Panc1 (cell line): Measurements from ENCODE around the gene GAS7. TPM values are rescaled to one million over a fixed set of nuclear protein-coding genes. Genes with fewer than 3 reads are reported as not detected.

Experiments used
- ATAC-seq: fragments of 200-7000 bp; cut with Tn5 transposase; 2 replicates; pipeline ENCODE4 v1.9.1; 2020; ENCODE audit warnings: mild to moderate bottlenecking, moderate library complexity
- BruUV-seq: library from RNA; stranded (reverse); fragments of 400-500 nt; replicated peaks from 2 replicates; lab custom pipeline; 2021; lab: Mats Ljungman, UMichigan
- CTCF ChIA-PET: fragments of 300-600 bp; sonication (Branson Sonifier 250); formaldehyde crosslinking; loops from one replicate; lab custom pipeline; 2022; ENCODE audit warnings: antibody characterized with exemption; lab: Charles Lee
- POLR2A ChIA-PET: fragments of 300-600 bp; sonication (Branson Sonifier 250); formaldehyde crosslinking; loops from one replicate; lab custom pipeline; 2022; ENCODE audit warnings: antibody characterized with exemption; lab: Charles Lee
- DNase-seq: peaks from one replicate; pipeline ENCODE4 v3.0.0-alpha.2; 2010; ENCODE audit warnings: low read depth, low spot score
- H3K27ac ChIP-seq: 2 replicates; pipeline ENCODE4 v1.5.1; 2011; ENCODE audit warnings: mild to moderate bottlenecking, low read length, inconsistent platforms
- H3K27me3 ChIP-seq: fragments of 200-500 bp; sonication (Bioruptor generic); 2 replicates; pipeline ENCODE4 v1.6.0; 2014; ENCODE audit warnings: low read length, inconsistent platforms; ENCODE audit not compliant: control insufficient read depth, insufficient read depth
- H3K36me3 ChIP-seq: fragments of 200-500 bp; sonication (Bioruptor generic); 2 replicates; pipeline ENCODE4 v1.5.1; 2014; ENCODE audit warnings: inconsistent platforms, mild to moderate bottlenecking, low read length, moderate library complexity; ENCODE audit not compliant: control insufficient read depth, insufficient read depth
- H3K4me1 ChIP-seq: 2 replicates; pipeline ENCODE4 v1.5.1; 2011; ENCODE audit warnings: inconsistent platforms, mild to moderate bottlenecking, low read length, moderate library complexity; ENCODE audit not compliant: control insufficient read depth, insufficient read depth
- H3K4me3 ChIP-seq, 2 experiments: 2 replicates each; pipeline ENCODE4 v1.5.1; 2011 to 2012; ENCODE audit warnings: low read depth in 2 of 2, low read length in 2 of 2, mild to moderate bottlenecking in 2 of 2, inconsistent platforms in 1 of 2, moderate library complexity in 1 of 2
- H3K9me3 ChIP-seq: fragments of 200-500 bp; sonication (Bioruptor generic); 2 replicates; pipeline ENCODE4 v1.5.1; 2014; ENCODE audit warnings: low read depth, mild to moderate bottlenecking, inconsistent platforms, low read length, moderate library complexity; ENCODE audit not compliant: control insufficient read depth, insufficient read depth
- CTCF ChIP-seq: fragments of 450-650 bp; IDR thresholded peaks from 2 replicates; pipeline ENCODE4 v1.5.1; 2017; ENCODE audit warnings: mild to moderate bottlenecking
- POLR2AphosphoS5 ChIP-seq: IDR thresholded peaks from 2 replicates; pipeline ENCODE4 v1.6.1; 2012; ENCODE audit warnings: mild to moderate bottlenecking, low read depth, low read length, moderate library complexity
- REST ChIP-seq, 2 experiments: IDR thresholded peaks; 2 replicates each; pipeline ENCODE4 v1.6.1; 2011 to 2012; ENCODE audit warnings: low read depth in 2 of 2, control low read depth in 1 of 2, low read length in 1 of 2, mild to moderate bottlenecking in 1 of 2, moderate library complexity in 1 of 2; ENCODE audit not compliant: insufficient read depth in 1 of 2
- SIN3A ChIP-seq: IDR thresholded peaks from 2 replicates; pipeline ENCODE4 v1.6.1; 2012; ENCODE audit warnings: low read depth, mild to moderate bottlenecking, low read length, moderate library complexity, borderline replicate concordance; ENCODE audit not compliant: insufficient read depth
- TCF7L2 ChIP-seq: IDR thresholded peaks from 2 replicates; pipeline ENCODE4 v1.6.1; 2011; ENCODE audit warnings: mild to moderate bottlenecking, low read depth, low read length, inconsistent platforms
- in situ Hi-C: cut with HindIII; loops from 2 replicates; pipeline ENCODE4 v1.10.0; 2016; ENCODE audit warnings: low sequenced_read_pairs, low pct_unique_long_range_greater_than_20kb
- intact Hi-C: fragments of 100-400 bp; cut with micrococcal nuclease; formaldehyde crosslinking; loops from one replicate; pipeline ENCODE4 v1.10.0; 2022; ENCODE audit not compliant: unreplicated experiment
- total RNA-seq: library from RNA; stranded (reverse); gene quantifications from one replicate; pipeline ENCODE4 v1.2.1, GENCODE V29; 2021; ENCODE audit not compliant: unreplicated experiment

GAS7 gene
- total RNA-seq, 1 experiment from 2014 or later = 0.05 TPM

GRCh38 chr17:10062691-10063385, 135.6 kb downstream of the GAS7 start:
- no TSS peak for BruUV-seq
- in situ Hi-C loops (no loop called here), intact Hi-C loops (no loop called here)
- ChIA-PET POLR2A (no interaction called here), CTCF (no interaction called here)
- H3K9me3 ChIP-seq = no peaks in the 10 kb centered on the region
- DNase-seq = no peak
- no peaks in the 10 kb centered on the region for H3K4me1 ChIP-seq
- TF ChIP-seq REST (IDR thresholded peaks at IDR 0.05; ENCODE audit: insufficient read depth in 1 of 2, low read depth in 2 of 2, low read length in 1 of 2) (no peak), POLR2AphosphoS5 (no peak), TCF7L2 (no peak)
- H3K27me3 ChIP-seq = no peaks in the 10 kb centered on the region
- H3K4me3 ChIP-seq = no peak overlapping the region
- no peak overlapping the region for H3K27ac ChIP-seq
- ATAC-seq = no peak
- no peaks in the 10 kb centered on the region for H3K36me3 ChIP-seq

- ChIA-PET POLR2A (no interaction called here), CTCF (no interaction called here)
- Histone ChIP-seq H3K27me3 (no peaks in the 10 kb centered on the region), H3K4me3 (no peak overlapping the region), H3K4me1 (no peaks in the 10 kb centered on the region), H3K9me3 (no peaks in the 10 kb centered on the region), H3K27ac (no peak overlapping the region), H3K36me3 (no peaks in the 10 kb centered on the region)
- in situ Hi-C loops (no loop called here), intact Hi-C loops (no loop called here)
- no peak for TF ChIP-seq CTCF
- no peak for TF ChIP-seq TCF7L2
- TF ChIP-seq POLR2AphosphoS5 = no peak
- TF ChIP-seq REST (IDR thresholded peaks at IDR 0.05; ENCODE audit: insufficient read depth in 1 of 2, low read depth in 2 of 2, low read length in 1 of 2) = no peak
- no peak for TF ChIP-seq SIN3A
- BruUV-seq = no TSS peak
- DNase-seq (no peak), ATAC-seq (no peak)
Measured at GRCh38 chr17:10061111-10061845, 137.1 kb downstream of the GAS7 start.
